ENCODE results near the gene SMCR8. TPM values are rescaled to one million over a fixed set of nuclear protein-coding genes. Genes with fewer than 3 reads are reported as not detected.
"Not testable (repeated sequence)": the region's sequence is repeated elsewhere in the genome, so short reads cannot be mapped to it uniquely, and the experiment has no call there.

Gene SMCR8
- total RNA-seq, 1 experiment from 2014 or later, result 28.4 TPM

- Histone ChIP-seq H3K27me3 (replicated peaks; ENCODE audit: control insufficient read depth, insufficient read depth, low read length) (no peaks in the 10 kb centered on the region), H3K4me1 (no peaks in the 10 kb centered on the region), H3K9me3 (no peaks in the 10 kb centered on the region), H3K4me3 (ENCODE audit: low read depth, low read length) (no peak overlapping the region), H3K36me3 (ENCODE audit: control insufficient read depth, insufficient read depth, low read length) (peaks cover 10% of the 10 kb centered on the region)
- CTCF ChIA-PET, result no interaction called here
- Mint-ChIP-seq H3K36me3 (ENCODE audit: insufficient read depth, unreplicated experiment) (peaks cover 77% of the 10 kb centered on the region), H3K27ac (ENCODE audit: unreplicated experiment) (no peak overlapping the region), H3K4me1 (ENCODE audit: low read depth, unreplicated experiment) (no peaks in the 10 kb centered on the region), H3K9me3 (ENCODE audit: unreplicated experiment) (no peaks in the 10 kb centered on the region), H3K4me3 (ENCODE audit: unreplicated experiment) (no peak overlapping the region), H3K27me3 (ENCODE audit: insufficient read depth, unreplicated experiment) (no peaks in the 10 kb centered on the region)
- TF ChIP-seq CTCF (IDR thresholded peaks at IDR 0.05; ENCODE audit: insufficient read depth in 1 of 2, low read depth in 1 of 2, low read length in 1 of 2, severe bottlenecking in 1 of 2, unreplicated experiment in 1 of 2), result no peak
- POLR2A ChIA-PET, result no interaction called here
- intact Hi-C loops (cut with micrococcal nuclease; ENCODE audit: unreplicated experiment), result no loop called here
- no TSS peak for BruUV-seq (replicated peaks)
- DNase-seq, result no peak
These were observed 33.3 kb upstream of the SMCR8 start for GRCh38 chr17:18281788-18282187.

- ChIA-PET CTCF (no interaction called here), POLR2A (no interaction called here)
- Mint-ChIP-seq H3K27me3 (ENCODE audit: insufficient read depth, unreplicated experiment) (no peaks in the 10 kb centered on the region), H3K27ac (ENCODE audit: unreplicated experiment) (no peak overlapping the region), H3K36me3 (ENCODE audit: insufficient read depth, unreplicated experiment) (peaks cover 80% of the 10 kb centered on the region), H3K4me1 (ENCODE audit: low read depth, unreplicated experiment) (no peaks in the 10 kb centered on the region), H3K9me3 (ENCODE audit: unreplicated experiment) (no peaks in the 10 kb centered on the region), H3K4me3 (ENCODE audit: unreplicated experiment) (no peak overlapping the region)
- Histone ChIP-seq H3K9me3 (0 out of 2 replicates have a peak, but pooled peaks cover 5% of the 10 kb centered on the region), H3K4me3 (ENCODE audit: low read depth, low read length) (no peak overlapping the region), H3K36me3 (ENCODE audit: control insufficient read depth, insufficient read depth, low read length) (peaks cover 9% of the 10 kb centered on the region), H3K27me3 (replicated peaks; ENCODE audit: control insufficient read depth, insufficient read depth, low read length) (no peaks in the 10 kb centered on the region), H3K4me1 (no peaks in the 10 kb centered on the region)
- no TSS peak for BruUV-seq (replicated peaks)
- intact Hi-C loops (cut with micrococcal nuclease; ENCODE audit: unreplicated experiment), result no loop called here
- no peak for TF ChIP-seq CTCF (IDR thresholded peaks at IDR 0.05; ENCODE audit: insufficient read depth in 1 of 2, low read depth in 1 of 2, low read length in 1 of 2, severe bottlenecking in 1 of 2, unreplicated experiment in 1 of 2)
- no peak for DNase-seq
These were observed 29.8 kb upstream of the SMCR8 start for GRCh38 chr17:18285296-18285695.

- no peak for DNase-seq
- no peaks in the 10 kb centered on the region for H3K4me1 ChIP-seq
- H3K4me1 Mint-ChIP-seq (ENCODE audit: low read depth, unreplicated experiment), result no peaks in the 10 kb centered on the region
- H3K27me3 Mint-ChIP-seq (ENCODE audit: insufficient read depth, unreplicated experiment), result no peaks in the 10 kb centered on the region
- intact Hi-C loops (cut with micrococcal nuclease; ENCODE audit: unreplicated experiment), result no loop called here
- peaks cover 4% of the 10 kb centered on the region; the same call in 1 of the 2 replicates for H3K36me3 ChIP-seq (ENCODE audit: control insufficient read depth, insufficient read depth, low read length)
- ChIA-PET CTCF (no interaction called here), POLR2A (no interaction called here)
- 0 out of 2 replicates have a peak, but pooled peaks cover 5% of the 10 kb centered on the region for H3K9me3 ChIP-seq
- no peaks in the 10 kb centered on the region for H3K27me3 ChIP-seq (replicated peaks; ENCODE audit: control insufficient read depth, insufficient read depth, low read length)
- TF ChIP-seq CTCF (IDR thresholded peaks at IDR 0.05; ENCODE audit: insufficient read depth in 1 of 2, low read depth in 1 of 2, low read length in 1 of 2, severe bottlenecking in 1 of 2, unreplicated experiment in 1 of 2), result no peak
- no peak overlapping the region for H3K4me3 ChIP-seq (ENCODE audit: low read depth, low read length)
- no peak overlapping the region for H3K4me3 Mint-ChIP-seq (ENCODE audit: unreplicated experiment)
- H3K36me3 Mint-ChIP-seq (ENCODE audit: insufficient read depth, unreplicated experiment), result peaks cover 93% of the 10 kb centered on the region
- no peaks in the 10 kb centered on the region for H3K9me3 Mint-ChIP-seq (ENCODE audit: unreplicated experiment)
- no peak overlapping the region for H3K27ac Mint-ChIP-seq (ENCODE audit: unreplicated experiment)
- no TSS peak for BruUV-seq (replicated peaks)
These were observed 23.2 kb upstream of the SMCR8 start for GRCh38 chr17:18291718-18292540.

GRCh38 chr17:18298061-18298460 lies 17.0 kb upstream of the SMCR8 start:
- H3K9me3 Mint-ChIP-seq (ENCODE audit: unreplicated experiment); H3K9me3 ChIP-seq; H3K4me1 Mint-ChIP-seq (ENCODE audit: low read depth, unreplicated experiment); H3K4me3 Mint-ChIP-seq (ENCODE audit: unreplicated experiment); intact Hi-C loops (cut with micrococcal nuclease; ENCODE audit: unreplicated experiment); BruUV-seq (replicated peaks); POLR2A ChIA-PET; H3K4me1 ChIP-seq; CTCF ChIA-PET; H3K27ac Mint-ChIP-seq (ENCODE audit: unreplicated experiment); DNase-seq; H3K4me3 ChIP-seq (ENCODE audit: low read depth, low read length); H3K27me3 ChIP-seq (replicated peaks; ENCODE audit: control insufficient read depth, insufficient read depth, low read length); H3K27me3 Mint-ChIP-seq (ENCODE audit: insufficient read depth, unreplicated experiment); H3K36me3 ChIP-seq (ENCODE audit: control insufficient read depth, insufficient read depth, low read length): not testable (repeated sequence)
- peaks cover 85% of the 10 kb centered on the region for H3K36me3 Mint-ChIP-seq (ENCODE audit: insufficient read depth, unreplicated experiment)
